Skeletal muscle cell (primary cell): ENCODE data around the gene SKP1.

ENCODE experiments used
- DNase-seq: peaks from one replicate; pipeline ENCODE4 v3.0.0-alpha.2; 2010; ENCODE audit warnings: low read depth
- H3K4me3 ChIP-seq: 2 replicates; pipeline ENCODE4 v1.5.1; 2011; ENCODE audit warnings: low read depth, mild to moderate bottlenecking, control low read depth, low read length, moderate library complexity

Gene SKP1

DNA sequence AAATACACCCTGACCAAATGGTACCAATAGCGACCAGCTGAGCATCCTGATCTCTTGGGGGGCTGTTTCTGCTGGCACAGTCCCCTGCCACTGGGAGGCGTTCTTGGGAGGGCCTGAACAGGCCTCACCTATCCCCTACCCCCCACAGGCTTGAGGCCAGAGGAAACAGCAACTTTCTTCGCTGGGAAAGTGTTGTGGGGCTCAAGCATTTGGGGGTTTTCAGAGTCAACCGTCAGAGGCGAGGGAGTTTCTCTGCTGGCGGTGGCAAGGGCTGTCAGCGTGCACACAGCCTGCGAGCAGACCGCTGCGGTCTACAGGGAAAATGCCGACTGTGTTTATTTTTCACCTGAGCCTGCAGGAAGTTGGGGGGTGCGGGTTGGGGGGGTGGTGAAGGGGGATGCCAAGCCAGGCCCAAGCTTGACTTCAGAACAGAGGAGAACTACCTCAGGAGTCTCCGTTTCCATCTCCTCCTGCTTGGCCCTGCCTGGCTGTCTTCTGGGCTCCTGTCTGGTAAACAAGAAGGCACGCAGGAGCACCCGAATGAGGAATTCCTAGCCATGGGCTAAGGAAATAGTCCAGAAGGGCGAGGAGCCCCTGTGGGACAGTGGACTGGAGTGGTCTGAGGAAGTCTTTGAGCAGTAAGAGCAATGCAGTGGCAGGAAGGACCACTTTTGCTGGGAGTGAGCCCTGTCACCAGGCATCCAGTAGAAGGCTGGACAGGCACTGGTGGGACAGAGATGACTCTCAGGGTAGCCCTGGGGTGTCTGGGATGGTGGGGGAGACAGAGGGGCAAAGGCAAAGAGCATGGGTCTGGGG lies 44.2 kb downstream of the SKP1 start:
- no peak for DNase-seq

GRCh38 chr5:134131578-134132350 lies 45.0 kb downstream of the SKP1 start:
- no peak for DNase-seq
- no peak overlapping the region for H3K4me3 ChIP-seq

More for the DNA sequence above, 44.2 kb downstream of the SKP1 start:
- no peak overlapping the region for H3K4me3 ChIP-seq

DNA sequence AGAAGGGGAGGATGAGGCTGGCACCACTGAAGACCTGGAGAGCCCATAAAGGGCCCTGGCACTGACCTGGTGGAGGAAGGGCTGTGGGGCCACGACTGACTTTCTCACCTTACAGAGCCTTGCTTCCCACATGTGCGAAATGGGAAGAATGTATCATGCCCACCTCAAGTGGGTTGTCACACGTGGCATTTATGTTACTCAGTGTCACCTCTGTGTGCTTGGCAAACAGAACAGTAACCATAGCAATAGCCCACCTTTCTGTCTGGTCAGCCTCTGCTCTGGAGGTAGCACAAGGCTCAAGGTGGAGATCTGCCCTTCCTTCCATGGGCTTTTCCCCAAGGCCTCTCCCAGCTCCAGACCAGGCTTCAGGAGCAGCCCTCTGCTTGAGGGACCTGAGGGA lies 45.6 kb downstream of the SKP1 start:
- no peak for DNase-seq
- no peak overlapping the region for H3K4me3 ChIP-seq

DNA sequence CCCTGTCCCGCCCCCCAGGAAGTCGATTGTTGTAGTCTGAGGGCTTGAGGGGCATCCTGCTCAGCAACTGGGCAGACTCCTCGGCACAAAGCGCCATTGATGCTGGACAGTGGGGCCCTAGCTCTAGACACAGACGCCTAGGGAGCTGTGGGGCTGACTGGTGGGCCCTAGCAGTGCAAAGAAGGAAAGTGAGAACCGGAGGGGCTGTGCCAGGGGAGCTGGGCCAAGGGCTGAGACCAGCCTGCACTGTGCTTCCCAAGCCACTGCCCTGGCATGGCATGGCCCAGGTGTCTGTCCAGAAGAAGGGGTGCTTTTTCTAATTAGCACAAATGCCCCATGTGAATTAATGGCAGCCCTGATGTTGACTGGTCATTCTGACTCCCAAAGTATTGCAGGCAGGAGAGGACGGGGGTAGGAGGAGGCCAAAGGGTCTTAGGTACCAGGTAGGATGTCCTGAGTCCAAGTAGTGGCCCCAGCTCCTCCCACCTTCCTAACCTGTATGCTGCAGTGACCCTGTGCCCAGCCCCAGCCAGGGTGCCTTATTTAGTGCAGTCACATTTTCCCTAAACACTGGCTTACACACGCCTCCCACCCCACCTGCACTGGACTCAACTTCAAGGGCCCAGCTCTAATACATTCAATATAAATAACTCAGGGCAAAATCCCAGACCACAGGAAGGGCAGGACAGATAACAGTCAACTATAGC lies 46.4 kb downstream of the SKP1 start:
- no peak overlapping the region for H3K4me3 ChIP-seq
- no peak for DNase-seq

GRCh38 chr5:134129411-134130238 lies 47.1 kb downstream of the SKP1 start:
- no peak overlapping the region for H3K4me3 ChIP-seq

DNA sequence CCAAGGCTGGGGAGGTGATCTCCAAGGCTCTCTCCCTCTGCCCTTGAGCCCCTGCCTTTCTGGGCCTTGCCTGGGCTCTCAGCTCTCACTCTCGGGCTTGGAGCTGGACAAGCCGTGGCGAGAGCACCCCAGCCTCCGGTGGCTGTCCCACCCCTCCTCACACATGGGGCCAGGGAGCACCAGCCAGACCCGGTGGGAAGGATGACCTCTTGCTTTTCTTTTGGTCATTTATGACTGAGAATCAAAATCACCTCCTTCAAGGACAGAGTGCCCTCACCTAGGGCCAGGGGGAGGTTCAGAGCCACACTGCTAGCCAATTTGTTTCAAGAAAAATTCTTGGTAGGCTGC lies 48.1 kb downstream of the SKP1 start:
- H3K4me3 ChIP-seq: no peak overlapping the region
- no peak for DNase-seq

More at GRCh38 chr5:134129411-134130238, 47.1 kb downstream of the SKP1 start:
- DNase-seq: no peak

GRCh38 chr5:134127988-134128647 lies 48.6 kb downstream of the SKP1 start:
- H3K4me3 ChIP-seq: no peak overlapping the region
- no peak for DNase-seq

- H3K4me3 ChIP-seq: no peak overlapping the region
- DNase-seq: no peak
Observed at GRCh38 chr5:134127376-134127861, 49.3 kb downstream of the SKP1 start.

DNA sequence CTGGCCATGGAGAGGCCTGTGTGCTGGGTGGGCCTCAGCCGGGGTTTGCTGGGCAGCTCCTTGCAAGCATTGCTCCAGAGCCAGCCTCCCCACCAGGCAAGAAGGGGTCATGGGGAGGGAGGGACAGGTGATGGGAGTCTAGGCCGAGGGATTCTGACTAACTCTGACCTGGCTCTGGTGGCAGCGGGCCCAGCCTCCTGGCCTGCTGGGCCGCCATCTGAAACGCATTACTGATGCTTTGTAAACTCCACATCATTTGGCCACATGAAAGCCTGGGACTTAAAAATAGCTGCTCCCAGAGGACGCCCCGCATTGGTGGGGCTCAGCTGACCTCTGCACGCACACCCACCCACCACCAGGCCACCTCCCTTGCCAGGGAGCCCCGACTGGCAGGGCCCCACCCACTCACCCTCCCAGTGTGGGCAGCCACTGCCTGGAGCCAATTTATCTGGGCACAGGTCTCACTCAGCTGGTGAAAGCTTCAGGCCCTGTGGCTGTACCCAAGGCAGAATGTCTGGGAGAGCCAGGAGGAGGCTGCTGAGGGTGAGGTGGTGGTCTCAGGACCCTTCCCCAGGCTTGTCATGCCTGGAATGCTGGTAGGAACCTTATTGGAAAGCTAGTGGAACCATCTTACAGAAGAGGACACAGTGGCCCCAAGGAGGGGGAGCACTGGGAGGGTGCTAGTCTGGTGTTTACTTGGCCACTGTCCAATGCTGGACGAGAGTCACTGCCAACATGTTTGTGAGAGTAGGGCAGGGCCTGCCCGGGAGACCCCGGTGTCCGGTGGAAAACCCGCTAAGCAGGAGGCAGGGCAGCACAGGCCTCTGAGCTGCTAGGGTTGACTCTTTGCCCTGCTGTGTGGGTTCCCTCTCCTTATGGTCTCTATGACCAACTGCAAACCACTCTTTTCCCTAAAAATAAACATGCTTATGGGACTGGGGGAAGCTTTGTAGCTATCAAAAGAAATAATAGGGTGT lies 51.4 kb downstream of the SKP1 start:
- peak; percentile 71 for DNase-seq
- no peak overlapping the region for H3K4me3 ChIP-seq

- no peak overlapping the region for H3K4me3 ChIP-seq
- DNase-seq: no peak
Observed at GRCh38 chr5:134124289-134125038, 52.3 kb downstream of the SKP1 start.

GRCh38 chr5:134123360-134123759 lies 53.4 kb downstream of the SKP1 start:
- DNase-seq: no peak
- no peak overlapping the region for H3K4me3 ChIP-seq

DNA sequence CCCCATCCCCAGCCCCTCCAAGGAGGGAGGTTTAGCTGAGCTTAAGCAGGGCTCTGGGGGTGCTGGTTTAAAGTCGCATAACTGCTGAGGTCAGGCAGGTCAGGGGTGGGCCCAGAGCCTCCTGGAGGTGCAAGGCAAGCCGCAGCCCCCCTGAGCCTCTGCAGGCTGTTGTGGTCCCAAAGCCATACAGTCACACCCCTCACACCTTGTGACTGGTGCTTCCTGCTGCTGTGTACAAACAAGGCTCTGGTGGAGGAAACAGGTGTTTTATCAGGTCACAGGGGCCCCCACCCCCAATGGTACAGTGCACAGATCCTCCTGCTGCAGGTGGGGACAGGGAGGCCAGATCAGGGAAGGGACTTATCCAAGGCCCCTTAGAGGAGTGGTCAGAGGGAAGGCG lies 54.2 kb downstream of the SKP1 start:
- no peak for DNase-seq

DNA sequence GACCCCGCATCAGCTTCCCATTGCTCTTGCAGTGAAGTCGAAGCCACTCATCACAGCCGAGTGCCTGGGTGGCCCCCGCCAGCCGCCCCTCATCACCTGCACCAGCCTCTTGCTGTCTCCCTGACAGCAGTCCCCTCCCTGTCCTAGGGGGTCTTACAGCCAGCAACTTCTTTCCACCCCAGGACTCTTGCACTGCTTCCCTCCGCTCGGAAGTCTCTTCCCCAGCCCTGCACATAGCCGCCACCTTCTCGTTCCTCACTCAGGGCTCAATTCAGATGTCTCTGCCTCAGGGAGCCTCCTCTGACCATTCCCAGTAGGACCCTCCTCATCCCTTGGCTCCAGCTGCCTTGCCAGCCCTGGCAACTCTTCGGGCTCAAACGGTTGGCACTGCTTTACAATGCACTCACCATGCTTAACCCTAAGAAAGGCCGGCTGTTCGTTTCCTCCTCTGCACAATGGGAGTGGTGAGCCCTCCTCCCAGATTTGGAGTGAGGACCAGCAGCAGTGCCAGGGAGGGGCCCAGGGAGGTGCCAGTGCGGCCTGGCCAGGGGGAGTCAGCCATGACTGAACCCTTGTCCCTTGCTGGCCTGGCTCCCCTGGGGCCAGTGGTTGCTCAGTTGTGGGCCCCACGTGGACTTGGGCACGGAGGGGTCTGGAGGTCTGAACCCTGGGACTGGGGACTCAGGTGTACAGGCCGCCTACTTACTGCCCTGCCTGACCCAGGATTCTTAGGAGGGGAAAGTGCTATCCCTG lies 56.2 kb downstream of the SKP1 start:
- no peak overlapping the region for H3K4me3 ChIP-seq
- DNase-seq: no peak

More for the DNA sequence above, 54.2 kb downstream of the SKP1 start:
- no peak overlapping the region for H3K4me3 ChIP-seq

GRCh38 chr5:134119720-134120119 lies 57.0 kb downstream of the SKP1 start:
- DNase-seq: no peak
- no peak overlapping the region for H3K4me3 ChIP-seq

GRCh38 chr5:134118212-134118835 lies 58.4 kb downstream of the SKP1 start:
- H3K4me3 ChIP-seq: no peak overlapping the region
- no peak for DNase-seq
